Muscle layer of colon (tissue), 2 donors: Measurements from ENCODE around the gene ST6GAL2.

Source experiments
- H3K27ac ChIP-seq: one replicate; pipeline ENCODE4 v1.7.0; 2013; ENCODE audit warnings: low read depth, mild to moderate bottlenecking, low read length, moderate library complexity
- H3K27me3 ChIP-seq, 2 donors: one replicate each; pipeline ENCODE4 v1.7.0; 2013; ENCODE audit warnings: low read length in 2 of 2, mild to moderate bottlenecking in 2 of 2; ENCODE audit not compliant: insufficient read depth in 2 of 2, control insufficient read depth in 1 of 2
- H3K36me3 ChIP-seq: one replicate; pipeline ENCODE4 v1.7.0; 2013; ENCODE audit warnings: mild to moderate bottlenecking, low read length; ENCODE audit not compliant: insufficient read depth
- H3K4me1 ChIP-seq: one replicate; pipeline ENCODE4 v1.7.0; 2013; ENCODE audit warnings: mild to moderate bottlenecking, low read length; ENCODE audit not compliant: insufficient read depth
- H3K4me3 ChIP-seq, 2 donors: one replicate each; pipeline ENCODE4 v1.7.0; 2013; ENCODE audit warnings: low read length in 2 of 2, low read depth in 1 of 2, mild to moderate bottlenecking in 1 of 2, moderate library complexity in 1 of 2
- H3K9ac ChIP-seq: one replicate; pipeline ENCODE4 v1.7.0; 2013; ENCODE audit warnings: low read length
- H3K9me3 ChIP-seq: one replicate; pipeline ENCODE4 v1.7.0; 2013; ENCODE audit warnings: mild to moderate bottlenecking, low read length
- donor health status: abdominal sarcoma.
- donor health status: Adenocarcinoma of cecum.

The ST6GAL2 gene

GRCh38 chr2:106859498-106859897 lies 26.5 kb downstream of the ST6GAL2 start:
- no peak overlapping the region for H3K27ac ChIP-seq
- H3K4me1 ChIP-seq: no peaks in the 10 kb centered on the region
- no peaks in the 10 kb centered on the region for H3K36me3 ChIP-seq
- H3K9me3 ChIP-seq: no peaks in the 10 kb centered on the region
- no peak overlapping the region for H3K4me3 ChIP-seq
- H3K9ac ChIP-seq: no peak overlapping the region
- H3K27me3 ChIP-seq: no peaks in the 10 kb centered on the region

- Histone ChIP-seq H3K27me3 (no peaks in the 10 kb centered on the region), H3K4me1 (no peaks in the 10 kb centered on the region), H3K4me3 (no peak overlapping the region), H3K9me3 (no peaks in the 10 kb centered on the region), H3K36me3 (no peaks in the 10 kb centered on the region), H3K9ac (no peak overlapping the region), H3K27ac (no peak overlapping the region)
Measured at GRCh38 chr2:106858810-106859209, 27.2 kb downstream of the ST6GAL2 start.

DNA sequence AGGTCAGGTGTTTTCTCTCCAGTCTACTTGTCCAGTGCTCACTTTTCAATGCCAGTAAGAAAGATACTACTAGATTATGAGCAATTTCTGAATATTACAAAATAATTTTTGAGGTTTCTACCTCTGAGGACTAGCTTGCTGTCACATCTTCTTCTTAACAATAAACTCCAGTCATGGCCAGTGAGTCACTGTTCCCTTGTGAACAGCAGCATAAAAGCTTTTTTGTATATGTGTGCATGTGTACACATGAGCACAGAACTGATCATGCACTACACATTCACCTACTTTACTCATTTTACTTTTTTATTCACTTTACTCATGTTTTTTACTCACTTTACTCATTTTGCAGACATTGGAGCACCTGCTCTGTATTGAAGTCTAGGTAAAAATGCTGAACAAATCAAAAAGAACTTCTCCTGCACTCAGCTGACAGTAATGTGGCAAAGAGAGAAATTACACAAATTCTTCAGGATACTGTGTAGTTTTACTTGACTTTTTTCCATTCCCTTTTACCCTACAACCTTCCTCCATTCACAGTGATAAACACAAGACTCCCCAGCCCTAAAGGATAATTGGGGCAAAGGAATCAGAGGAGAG lies 28.0 kb downstream of the ST6GAL2 start:
- Histone ChIP-seq H3K9ac (no peak overlapping the region), H3K27ac (no peak overlapping the region), H3K9me3 (no peaks in the 10 kb centered on the region), H3K27me3 (no peaks in the 10 kb centered on the region), H3K4me3 (no peak overlapping the region), H3K36me3 (no peaks in the 10 kb centered on the region), H3K4me1 (no peaks in the 10 kb centered on the region)

DNA sequence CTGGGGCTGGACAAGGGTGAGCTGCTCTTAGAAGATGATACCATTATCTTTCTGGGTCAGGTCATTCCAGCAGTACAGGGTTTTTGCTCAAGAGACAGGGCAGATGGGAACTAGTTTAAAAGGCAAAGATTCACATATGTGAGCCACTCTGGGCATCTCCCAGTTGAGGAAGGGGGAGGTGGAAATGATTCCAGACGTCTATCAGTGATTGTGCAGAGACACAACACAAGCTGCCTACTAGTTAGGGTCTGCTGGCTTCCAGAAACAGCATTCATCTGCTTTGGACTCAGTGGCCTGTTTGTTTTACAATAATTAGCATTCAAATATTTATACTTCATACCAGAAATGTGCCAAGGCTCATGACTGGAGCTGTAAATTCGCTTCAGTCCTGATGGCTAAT lies 32.3 kb downstream of the ST6GAL2 start:
- H3K4me3 ChIP-seq: no peak overlapping the region
- no peak overlapping the region for H3K27ac ChIP-seq
- no peaks in the 10 kb centered on the region for H3K36me3 ChIP-seq
- H3K9me3 ChIP-seq: no peaks in the 10 kb centered on the region
- no peak overlapping the region for H3K9ac ChIP-seq
- H3K27me3 ChIP-seq: no peaks in the 10 kb centered on the region
- peaks cover 20% of the 10 kb centered on the region for H3K4me1 ChIP-seq

DNA sequence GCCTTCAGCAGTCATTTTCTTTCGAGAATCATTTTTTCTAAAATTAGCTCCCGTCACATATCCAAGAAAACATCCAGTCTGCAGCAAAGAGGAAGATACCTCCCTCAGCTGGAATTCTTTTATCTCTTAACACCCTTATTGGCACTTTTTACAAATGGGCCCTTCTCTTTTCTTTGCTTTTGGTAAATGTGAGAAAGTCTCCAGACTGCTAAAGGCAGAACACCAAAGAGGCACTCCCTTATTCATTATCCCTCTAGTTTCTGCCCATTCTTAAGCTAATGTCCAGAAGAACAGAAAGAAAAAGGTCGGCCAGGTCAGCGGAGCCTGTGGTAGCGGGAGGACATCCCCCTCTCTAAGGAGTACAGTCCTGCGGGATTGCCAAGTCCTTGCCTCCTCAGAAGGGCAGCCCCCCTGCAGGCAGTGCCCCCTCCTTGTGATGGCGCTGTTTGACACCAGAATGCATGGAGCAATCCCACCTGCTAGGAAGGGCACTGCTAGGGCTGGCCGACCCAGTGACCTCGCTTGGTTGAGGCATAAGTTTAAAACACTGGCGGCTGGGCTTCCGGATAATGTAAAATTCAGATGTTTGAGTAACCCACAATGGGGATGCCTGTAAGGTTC lies 34.0 kb downstream of the ST6GAL2 start:
- no peaks in the 10 kb centered on the region for H3K36me3 ChIP-seq
- no peaks in the 10 kb centered on the region for H3K27me3 ChIP-seq
- no peak overlapping the region for H3K9ac ChIP-seq
- H3K4me3 ChIP-seq: no peak overlapping the region
- H3K9me3 ChIP-seq: no peaks in the 10 kb centered on the region
- peaks cover 20% of the 10 kb centered on the region for H3K4me1 ChIP-seq
- peak overlapping the region; percentile 25 for H3K27ac ChIP-seq

DNA sequence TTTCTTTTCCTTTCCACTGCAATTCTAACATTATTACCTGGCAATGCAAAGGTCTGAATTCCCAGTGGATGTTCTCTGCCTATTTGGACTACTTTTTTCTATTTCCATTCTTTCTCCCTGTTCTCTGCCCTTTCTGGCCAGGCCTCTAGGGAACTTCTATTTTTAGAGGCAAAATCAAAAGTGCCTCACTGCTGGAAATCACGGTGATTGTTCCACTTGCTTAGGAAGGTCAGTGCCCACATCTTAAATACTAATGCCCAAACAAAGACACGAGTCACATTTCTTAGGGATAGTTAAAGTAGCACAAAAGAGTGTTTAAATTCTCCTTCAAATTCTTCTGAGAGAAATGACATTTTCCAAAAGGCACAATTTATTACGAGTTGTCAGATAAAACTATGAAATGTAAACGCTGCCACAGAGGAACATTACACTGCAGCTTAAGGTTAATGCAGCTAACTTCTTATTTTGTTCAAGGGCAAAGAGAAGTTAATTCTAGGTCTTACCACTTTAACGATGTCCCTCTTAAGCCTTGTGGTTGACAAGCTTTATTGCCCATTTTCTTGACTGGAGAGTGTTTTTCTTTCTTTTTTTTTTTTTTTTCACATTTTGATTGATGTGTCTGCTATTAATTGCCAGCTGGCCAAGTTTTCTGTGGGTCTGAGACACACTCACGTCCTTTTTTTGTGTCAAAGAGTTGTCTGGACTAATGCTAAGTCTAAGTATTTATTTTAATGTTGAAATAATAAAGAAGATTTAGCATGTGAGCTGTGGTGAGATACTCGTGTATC lies 34.7 kb downstream of the ST6GAL2 start:
- Histone ChIP-seq H3K4me3 (peak overlapping the region in 1 of 2 donors; percentile 13), H3K27ac (peak overlapping the region; percentile 52), H3K9ac (no peak overlapping the region), H3K36me3 (no peaks in the 10 kb centered on the region), H3K27me3 (no peaks in the 10 kb centered on the region), H3K9me3 (no peaks in the 10 kb centered on the region), H3K4me1 (peaks cover 20% of the 10 kb centered on the region)

GRCh38 chr2:106849253-106849652 lies 36.7 kb downstream of the ST6GAL2 start:
- Histone ChIP-seq H3K4me3 (no peak overlapping the region), H3K9ac (no peak overlapping the region), H3K27ac (no peak overlapping the region), H3K4me1 (peaks cover 20% of the 10 kb centered on the region), H3K9me3 (no peaks in the 10 kb centered on the region), H3K27me3 (no peaks in the 10 kb centered on the region), H3K36me3 (no peaks in the 10 kb centered on the region)

GRCh38 chr2:106847366-106847765 lies 38.6 kb downstream of the ST6GAL2 start:
- H3K9me3 ChIP-seq: no peaks in the 10 kb centered on the region
- no peaks in the 10 kb centered on the region for H3K27me3 ChIP-seq
- H3K9ac ChIP-seq: no peak overlapping the region
- no peak overlapping the region for H3K4me3 ChIP-seq
- H3K36me3 ChIP-seq: no peaks in the 10 kb centered on the region
- H3K27ac ChIP-seq: no peak overlapping the region
- peaks cover 21% of the 10 kb centered on the region for H3K4me1 ChIP-seq

DNA sequence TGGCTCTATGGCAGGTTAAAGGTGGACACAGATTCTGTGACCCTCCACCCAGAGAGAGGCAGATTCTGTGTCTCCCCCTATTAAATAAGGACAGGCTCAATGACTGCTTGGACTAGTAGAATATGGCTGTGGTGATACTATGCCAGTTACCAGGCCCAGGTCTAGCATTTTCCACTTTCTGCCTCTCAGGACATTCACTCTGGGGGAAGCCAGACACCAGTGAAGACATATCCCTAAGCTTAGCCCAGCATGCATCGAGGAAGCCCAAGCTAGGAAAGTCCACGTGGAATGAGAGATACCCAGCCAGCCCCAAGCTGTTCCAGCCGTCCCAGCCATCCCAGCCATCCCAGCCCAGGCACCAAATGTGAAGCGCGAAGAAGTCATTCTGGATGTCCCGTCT lies 40.3 kb downstream of the ST6GAL2 start:
- Histone ChIP-seq H3K27ac (no peak overlapping the region), H3K9ac (no peak overlapping the region), H3K36me3 (no peaks in the 10 kb centered on the region), H3K9me3 (no peaks in the 10 kb centered on the region), H3K4me3 (no peak overlapping the region), H3K27me3 (no peaks in the 10 kb centered on the region), H3K4me1 (peaks cover 20% of the 10 kb centered on the region)

DNA sequence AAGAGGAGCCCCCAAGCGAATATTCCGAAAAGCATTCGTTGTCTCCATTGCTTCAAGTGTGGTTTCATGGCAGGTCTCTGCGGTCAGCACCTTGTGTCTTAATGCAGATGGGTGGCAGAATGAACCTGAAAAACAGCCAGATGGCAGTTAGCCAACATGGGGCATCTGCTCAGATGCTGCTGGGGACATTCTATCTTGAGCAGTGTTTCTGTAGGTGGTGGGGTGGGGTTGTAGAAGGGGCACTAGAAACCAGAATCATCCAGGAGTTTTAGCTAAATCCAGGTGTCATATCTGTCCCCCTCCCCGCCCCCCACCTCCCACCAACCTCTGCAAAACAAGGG lies 42.1 kb downstream of the ST6GAL2 start:
- H3K4me1 ChIP-seq: peaks cover 30% of the 10 kb centered on the region
- no peaks in the 10 kb centered on the region for H3K27me3 ChIP-seq
- no peak overlapping the region for H3K4me3 ChIP-seq
- no peak overlapping the region for H3K9ac ChIP-seq
- no peaks in the 10 kb centered on the region for H3K9me3 ChIP-seq
- H3K27ac ChIP-seq: no peak overlapping the region
- no peaks in the 10 kb centered on the region for H3K36me3 ChIP-seq

- Histone ChIP-seq H3K4me3 (no peak overlapping the region), H3K36me3 (no peaks in the 10 kb centered on the region), H3K27me3 (no peaks in the 10 kb centered on the region), H3K9me3 (no peaks in the 10 kb centered on the region), H3K4me1 (peaks cover 30% of the 10 kb centered on the region), H3K27ac (no peak overlapping the region), H3K9ac (no peak overlapping the region)
Measured at GRCh38 chr2:106843001-106843909, 42.7 kb downstream of the ST6GAL2 start.
